Astrocyte (in vitro differentiated cells and primary cell): ENCODE measurements around the gene HACD1. TPM values are rescaled to one million over a fixed set of nuclear protein-coding genes. Genes with fewer than 3 reads are reported as not detected.

Source experiments
- DNase-seq: peaks from one replicate; pipeline ENCODE4 v3.0.0-alpha.2; 2010; ENCODE audit warnings: low read depth
- FAIRE-seq: peaks from 2 replicates; lab custom pipeline; 2011; peaks lifted over from hg19 to GRCh38; lab: Jason Lieb, UNC
- H2AFZ ChIP-seq: 2 replicates; pipeline ENCODE4 v1.6.0; 2012; ENCODE audit warnings: low read depth, low read length, inconsistent platforms
- H3K27ac ChIP-seq: 2 replicates; pipeline ENCODE4 v1.5.1; 2011; ENCODE audit warnings: low read depth, low read length, inconsistent platforms
- H3K27me3 ChIP-seq: 2 replicates; pipeline ENCODE4 v1.6.0; 2011; ENCODE audit warnings: low read length, inconsistent platforms; ENCODE audit not compliant: insufficient read depth
- H3K36me3 ChIP-seq: 2 replicates; pipeline ENCODE4 v1.5.1; 2011; ENCODE audit warnings: low read length, inconsistent platforms; ENCODE audit not compliant: insufficient read depth
- H3K4me1 ChIP-seq: 2 replicates; pipeline ENCODE4 v1.5.1; 2011; ENCODE audit warnings: low read length, inconsistent platforms; ENCODE audit not compliant: insufficient read depth
- H3K4me2 ChIP-seq: 2 replicates; pipeline ENCODE4 v1.6.0; 2012; ENCODE audit warnings: low read length, inconsistent platforms
- H3K4me3 ChIP-seq: 2 replicates; pipeline ENCODE4 v1.5.1; 2011; ENCODE audit warnings: low read depth, mild to moderate bottlenecking, low read length, inconsistent platforms; ENCODE audit not compliant: insufficient read depth
- H3K79me2 ChIP-seq: 2 replicates; pipeline ENCODE4 v1.6.0; 2012; ENCODE audit warnings: mild to moderate bottlenecking, low read length, inconsistent platforms; ENCODE audit not compliant: insufficient read depth
- H3K9ac ChIP-seq: 2 replicates; pipeline ENCODE4 v1.6.0; 2012; ENCODE audit warnings: mild to moderate bottlenecking, low read length, inconsistent platforms
- H3K9me3 ChIP-seq: 2 replicates; pipeline ENCODE4 v1.5.1; 2012; ENCODE audit warnings: low read depth, mild to moderate bottlenecking, low read length, inconsistent platforms; ENCODE audit not compliant: insufficient read depth
- H4K20me1 ChIP-seq: 2 replicates; pipeline ENCODE4 v1.6.0; 2012; ENCODE audit warnings: low read length, inconsistent platforms; ENCODE audit not compliant: insufficient read depth
- H3K27ac Mint-ChIP-seq: one replicate; pipeline ENCODE4 v1.8.0; 2021; ENCODE audit warnings: mild to moderate bottlenecking, mixed read lengths; ENCODE audit not compliant: unreplicated experiment
- H3K27me3 Mint-ChIP-seq: one replicate; pipeline ENCODE4 v1.8.0; 2021; ENCODE audit warnings: low read depth, mixed read lengths; ENCODE audit not compliant: unreplicated experiment
- H3K36me3 Mint-ChIP-seq: one replicate; pipeline ENCODE4 v1.8.0; 2021; ENCODE audit warnings: low read depth, mixed read lengths; ENCODE audit not compliant: unreplicated experiment
- H3K4me1 Mint-ChIP-seq: one replicate; pipeline ENCODE4 v1.8.0; 2021; ENCODE audit warnings: low read depth, mixed read lengths; ENCODE audit not compliant: unreplicated experiment
- H3K4me3 Mint-ChIP-seq: one replicate; pipeline ENCODE4 v1.8.0; 2021; ENCODE audit warnings: mild to moderate bottlenecking, moderate library complexity, mixed read lengths; ENCODE audit not compliant: unreplicated experiment
- H3K9me3 Mint-ChIP-seq: one replicate; pipeline ENCODE4 v1.8.0; 2021; ENCODE audit warnings: mild to moderate bottlenecking, mixed read lengths; ENCODE audit not compliant: unreplicated experiment
- EZH2 ChIP-seq: IDR thresholded peaks from 2 replicates; pipeline ENCODE4 v1.6.1; 2012; ENCODE audit warnings: mild to moderate bottlenecking, low read length, inconsistent platforms; ENCODE audit not compliant: insufficient read depth
- total RNA-seq: library from RNA; stranded (reverse); gene quantifications from 2 replicates; pipeline ENCODE4 v1.2.1, GENCODE V29; 2021
- TF ChIP-seq, protein P1 (sequence below): IDR thresholded peaks from 2 replicates; pipeline ENCODE4 v1.5.1; 2011; ENCODE audit warnings: low read depth, mild to moderate bottlenecking, inconsistent platforms, low read length, moderate library complexity; ENCODE audit not compliant: insufficient read depth

The HACD1 gene
- total RNA-seq, 1 donor from 2014 or later: 87.7 TPM

GRCh38 chr10:17605936-17606335 lies 11.2 kb downstream of the HACD1 start:
- H4K20me1 ChIP-seq: peaks cover 6% of the 10 kb centered on the region
- H3K9me3 ChIP-seq: no peaks in the 10 kb centered on the region
- H3K36me3 Mint-ChIP-seq: peaks cover 3% of the 10 kb centered on the region
- H3K4me3 Mint-ChIP-seq: no peak overlapping the region
- no peaks in the 10 kb centered on the region for H3K9me3 Mint-ChIP-seq
- no peak overlapping the region for H3K4me3 ChIP-seq
- no peak overlapping the region for H3K27ac ChIP-seq
- H3K4me2 ChIP-seq: no peak overlapping the region
- no peak for DNase-seq
- peaks cover 2% of the 10 kb centered on the region for H3K36me3 ChIP-seq
- no peak overlapping the region for H3K9ac ChIP-seq
- no peaks in the 10 kb centered on the region for H3K79me2 ChIP-seq
- no peaks in the 10 kb centered on the region for H3K4me1 ChIP-seq
- no peaks in the 10 kb centered on the region for H3K4me1 Mint-ChIP-seq
- no peaks in the 10 kb centered on the region for H3K27me3 ChIP-seq
- H3K27ac Mint-ChIP-seq: no peak overlapping the region
- H2AFZ ChIP-seq: no peak overlapping the region
- no peak for TF ChIP-seq EZH2
- TF ChIP-seq, protein P1, sequence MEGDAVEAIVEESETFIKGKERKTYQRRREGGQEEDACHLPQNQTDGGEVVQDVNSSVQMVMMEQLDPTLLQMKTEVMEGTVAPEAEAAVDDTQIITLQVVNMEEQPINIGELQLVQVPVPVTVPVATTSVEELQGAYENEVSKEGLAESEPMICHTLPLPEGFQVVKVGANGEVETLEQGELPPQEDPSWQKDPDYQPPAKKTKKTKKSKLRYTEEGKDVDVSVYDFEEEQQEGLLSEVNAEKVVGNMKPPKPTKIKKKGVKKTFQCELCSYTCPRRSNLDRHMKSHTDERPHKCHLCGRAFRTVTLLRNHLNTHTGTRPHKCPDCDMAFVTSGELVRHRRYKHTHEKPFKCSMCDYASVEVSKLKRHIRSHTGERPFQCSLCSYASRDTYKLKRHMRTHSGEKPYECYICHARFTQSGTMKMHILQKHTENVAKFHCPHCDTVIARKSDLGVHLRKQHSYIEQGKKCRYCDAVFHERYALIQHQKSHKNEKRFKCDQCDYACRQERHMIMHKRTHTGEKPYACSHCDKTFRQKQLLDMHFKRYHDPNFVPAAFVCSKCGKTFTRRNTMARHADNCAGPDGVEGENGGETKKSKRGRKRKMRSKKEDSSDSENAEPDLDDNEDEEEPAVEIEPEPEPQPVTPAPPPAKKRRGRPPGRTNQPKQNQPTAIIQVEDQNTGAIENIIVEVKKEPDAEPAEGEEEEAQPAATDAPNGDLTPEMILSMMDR: no peak
- no peak for FAIRE-seq
- H3K27me3 Mint-ChIP-seq: no peaks in the 10 kb centered on the region

DNA sequence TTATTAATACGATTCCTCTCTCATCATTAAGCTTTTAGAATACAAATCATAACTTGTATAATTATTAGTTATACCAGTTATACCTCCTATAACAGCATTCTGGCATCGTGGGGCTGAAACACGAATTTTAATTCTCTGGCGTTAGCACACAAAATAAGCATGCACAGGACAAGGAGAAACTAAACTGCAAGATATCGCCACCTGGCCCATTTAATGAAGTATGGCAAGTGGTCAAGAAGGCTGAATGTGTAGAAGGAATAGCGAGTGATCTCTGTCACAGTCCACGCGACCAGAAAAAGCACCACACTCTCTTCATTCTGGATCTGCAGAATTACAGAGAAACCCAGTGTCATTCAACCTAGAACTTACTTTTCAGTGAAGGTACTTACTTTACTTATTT lies 18.1 kb downstream of the HACD1 start:
- no peak overlapping the region for H3K4me3 ChIP-seq
- DNase-seq: peak; percentile 26
- H3K9me3 ChIP-seq: no peaks in the 10 kb centered on the region
- no peak overlapping the region for H3K27ac Mint-ChIP-seq
- H3K9ac ChIP-seq: no peak overlapping the region
- no peaks in the 10 kb centered on the region for H3K79me2 ChIP-seq
- no peak overlapping the region for H3K27ac ChIP-seq
- H3K4me3 Mint-ChIP-seq: no peak overlapping the region
- FAIRE-seq: peak; percentile 39
- peaks cover 2% of the 10 kb centered on the region for H3K36me3 ChIP-seq
- H3K9me3 Mint-ChIP-seq: no peaks in the 10 kb centered on the region
- no peaks in the 10 kb centered on the region for H4K20me1 ChIP-seq
- H3K4me2 ChIP-seq: no peak overlapping the region
- no peaks in the 10 kb centered on the region for H3K27me3 Mint-ChIP-seq
- peaks cover 9% of the 10 kb centered on the region for H3K36me3 Mint-ChIP-seq
- H3K27me3 ChIP-seq: no peaks in the 10 kb centered on the region
- TF ChIP-seq, protein P1: peak; percentile 29
- TF ChIP-seq EZH2: no peak
- no peaks in the 10 kb centered on the region for H3K4me1 Mint-ChIP-seq
- no peak overlapping the region for H2AFZ ChIP-seq
- H3K4me1 ChIP-seq: no peaks in the 10 kb centered on the region

DNA sequence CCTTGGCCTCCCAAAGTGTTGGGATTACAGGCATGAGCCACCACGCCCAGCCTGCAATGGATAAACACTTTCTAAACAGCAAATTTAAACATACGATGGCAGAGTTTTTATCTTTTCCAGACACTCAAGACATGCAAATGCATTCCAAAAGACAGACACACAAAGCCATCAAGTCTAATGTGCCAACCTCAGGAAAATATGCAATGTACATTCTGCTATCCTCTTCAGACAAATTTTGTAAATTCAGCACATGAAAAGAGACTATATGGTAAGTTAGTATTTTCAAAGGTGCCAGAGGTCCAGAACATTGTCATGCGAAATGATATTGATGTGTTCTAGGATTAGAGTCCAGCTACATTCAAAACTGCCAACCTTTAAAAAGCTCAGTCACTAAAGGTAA lies 19.8 kb downstream of the HACD1 start:
- Histone ChIP-seq H2AFZ (no peak overlapping the region), H3K4me3 (no peak overlapping the region), H3K27me3 (no peaks in the 10 kb centered on the region), H3K4me2 (no peak overlapping the region), H3K36me3 (peaks cover 2% of the 10 kb centered on the region), H3K27ac (no peak overlapping the region), H4K20me1 (no peaks in the 10 kb centered on the region), H3K4me1 (no peaks in the 10 kb centered on the region), H3K9ac (no peak overlapping the region), H3K79me2 (no peaks in the 10 kb centered on the region), H3K9me3 (no peaks in the 10 kb centered on the region)
- DNase-seq (no peak), FAIRE-seq (no peak)
- H3K4me3 Mint-ChIP-seq: no peak overlapping the region
- TF ChIP-seq EZH2: no peak
- TF ChIP-seq, protein P1: no peak
- no peak overlapping the region for H3K27ac Mint-ChIP-seq
- no peaks in the 10 kb centered on the region for H3K4me1 Mint-ChIP-seq
- no peaks in the 10 kb centered on the region for H3K9me3 Mint-ChIP-seq
- H3K27me3 Mint-ChIP-seq: no peaks in the 10 kb centered on the region
- peaks cover 9% of the 10 kb centered on the region for H3K36me3 Mint-ChIP-seq
